GM12891 (cell line): ENCODE measurements around the gene ARHGEF39.

Source experiments
- POLR2A ChIP-seq: IDR thresholded peaks from 2 replicates; pipeline ENCODE4 v1.6.1; 2011; ENCODE audit warnings: low read depth, low read length, control low read depth
- POLR2AphosphoS5 ChIP-seq: IDR thresholded peaks from 2 replicates; pipeline ENCODE4 v1.6.1; 2011; ENCODE audit warnings: low read depth, low read length, control low read depth

DNA sequence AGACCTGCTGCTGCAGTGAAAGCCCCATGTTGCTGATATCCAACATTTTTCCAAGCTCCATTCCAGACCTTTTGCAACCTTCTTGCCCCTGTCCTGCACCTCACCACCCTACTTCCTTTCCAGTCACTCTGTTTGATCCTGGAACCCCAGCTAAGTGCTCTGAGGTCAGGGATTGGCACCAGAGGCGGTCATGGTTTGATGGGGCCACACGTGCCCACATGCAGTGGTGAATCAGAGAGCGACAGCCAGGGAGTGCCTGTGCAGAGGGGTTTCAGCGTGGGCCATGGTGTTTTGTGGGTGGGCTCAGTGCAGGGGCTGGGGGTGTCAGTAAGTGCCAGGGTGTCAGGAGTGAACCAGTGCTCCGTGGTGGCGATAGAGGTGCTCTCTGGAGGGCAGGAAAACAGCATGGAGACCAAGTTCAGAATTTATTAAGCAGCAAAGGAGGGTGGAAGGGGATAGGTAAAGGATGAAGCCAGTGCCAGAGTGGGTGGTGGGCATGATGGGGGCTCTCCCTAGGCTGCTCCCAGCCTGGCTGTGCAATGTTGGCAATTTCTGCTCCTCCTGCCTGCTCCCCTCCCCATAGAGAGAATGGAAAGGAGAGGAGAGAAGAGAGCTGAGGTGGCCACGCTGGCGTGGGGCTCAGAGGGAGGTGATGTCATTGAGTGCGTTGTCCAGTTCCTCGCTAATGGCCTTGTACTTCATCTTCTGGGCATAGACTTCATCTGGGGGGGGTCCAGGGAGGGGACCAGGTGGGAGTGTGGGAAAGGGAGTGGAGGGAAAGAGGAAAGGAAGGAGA, 17.7 kb upstream of the ARHGEF39 start:
- TF ChIP-seq POLR2A (no peak), POLR2AphosphoS5 (no peak)
